GM21528 (cell line): ENCODE measurements around the gene ZDHHC22.

Experiments used
- ATAC-seq: cut with Tn5 transposase; IDR thresholded peaks from one replicate; pipeline ENCODE4 v1.9.1; 2021; ENCODE audit warnings: mild to moderate bottlenecking, moderate library complexity; ENCODE audit not compliant: unreplicated experiment, low FRiP score

Gene ZDHHC22

DNA sequence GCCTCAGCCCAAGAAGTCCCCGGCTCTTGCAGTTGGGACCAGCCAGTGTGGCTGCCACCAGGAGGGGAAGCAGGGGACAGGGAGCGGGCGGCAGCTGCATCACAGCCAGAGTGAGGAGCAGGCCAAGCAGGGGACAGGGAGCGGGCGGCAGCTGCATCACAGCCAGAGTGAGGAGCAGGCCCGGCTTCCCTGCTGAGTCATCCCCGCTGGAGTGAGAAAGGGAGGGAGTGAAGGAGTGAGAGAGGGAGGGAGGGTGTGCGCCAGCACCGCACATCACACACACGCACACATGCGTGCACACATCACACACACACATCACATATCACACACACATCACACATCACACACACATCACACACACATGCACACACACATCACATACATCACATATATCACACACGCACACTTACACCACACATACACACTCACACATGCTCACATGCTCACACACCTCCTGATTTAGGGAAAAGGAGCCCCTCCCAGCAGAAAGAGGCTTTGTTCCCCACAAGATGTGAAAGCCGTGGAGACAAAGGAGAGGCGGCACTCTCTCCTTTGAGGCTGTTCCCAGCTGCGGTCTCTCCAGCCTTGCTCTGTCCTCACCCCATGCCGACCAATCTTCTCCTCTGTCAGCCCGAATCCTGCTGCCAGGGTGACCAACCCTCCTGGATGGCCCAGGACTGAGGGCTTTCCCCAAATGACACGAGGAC, 16.7 kb upstream of the ZDHHC22 start:
- no peak for ATAC-seq

DNA sequence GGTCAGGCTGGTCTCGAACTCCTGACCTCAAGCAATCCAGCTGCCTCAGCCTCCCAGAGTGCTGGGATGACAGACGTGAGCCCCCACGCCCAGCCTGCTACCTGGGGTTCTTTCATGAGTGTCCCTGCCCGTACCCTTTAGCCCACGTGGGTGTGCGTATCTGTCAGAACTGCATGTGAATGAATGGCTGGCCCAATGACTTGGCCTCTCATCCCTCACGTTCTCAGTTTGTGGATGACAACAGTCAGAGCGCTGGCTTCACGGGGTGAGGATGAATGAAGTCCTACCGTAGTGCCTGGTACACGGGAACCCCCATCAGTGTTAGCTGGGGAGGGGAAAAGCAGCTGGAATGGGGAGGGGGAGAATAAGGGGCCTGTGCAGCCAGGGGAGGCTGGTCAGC, 16.1 kb upstream of the ZDHHC22 start:
- ATAC-seq: no peak

DNA sequence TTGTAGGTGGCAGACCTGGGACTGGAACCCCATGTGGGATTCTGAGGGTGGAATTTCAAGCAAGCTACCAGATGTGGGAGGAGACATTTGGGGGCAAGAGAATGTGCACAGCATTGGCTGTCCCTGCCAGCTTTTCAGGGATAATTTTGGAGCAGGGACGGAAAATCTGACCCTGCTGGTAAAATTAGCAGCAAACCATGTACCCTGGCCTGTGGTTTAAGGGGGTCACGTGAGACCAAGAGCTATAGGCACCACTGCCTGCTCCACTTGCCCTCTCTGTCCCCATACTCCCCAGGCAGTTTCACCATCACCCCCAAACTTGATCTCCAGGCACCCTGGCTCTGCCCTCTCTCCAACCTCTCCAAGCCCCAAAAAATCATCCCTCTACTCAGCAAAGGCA, 13.5 kb upstream of the ZDHHC22 start:
- ATAC-seq: no peak

DNA sequence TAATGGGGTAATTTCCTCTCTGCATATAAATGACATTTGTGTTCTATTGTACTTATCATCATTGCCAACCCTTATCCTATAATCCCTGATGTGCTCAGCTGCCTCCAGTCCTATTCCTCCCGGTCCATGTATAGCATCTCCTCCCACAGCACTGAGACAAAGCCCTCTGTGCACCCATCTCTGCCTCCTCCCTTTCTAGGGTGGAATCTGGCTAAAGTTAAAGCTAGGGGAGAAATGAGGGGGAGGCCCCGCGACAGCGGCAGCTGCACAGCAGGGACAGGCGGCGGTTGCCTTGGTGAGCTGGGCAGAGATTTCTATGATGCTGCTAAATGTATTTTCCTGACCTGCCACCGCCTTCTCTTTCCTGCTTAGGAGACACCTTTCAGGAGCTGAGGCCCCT, 12.8 kb upstream of the ZDHHC22 start:
- no peak for ATAC-seq

DNA sequence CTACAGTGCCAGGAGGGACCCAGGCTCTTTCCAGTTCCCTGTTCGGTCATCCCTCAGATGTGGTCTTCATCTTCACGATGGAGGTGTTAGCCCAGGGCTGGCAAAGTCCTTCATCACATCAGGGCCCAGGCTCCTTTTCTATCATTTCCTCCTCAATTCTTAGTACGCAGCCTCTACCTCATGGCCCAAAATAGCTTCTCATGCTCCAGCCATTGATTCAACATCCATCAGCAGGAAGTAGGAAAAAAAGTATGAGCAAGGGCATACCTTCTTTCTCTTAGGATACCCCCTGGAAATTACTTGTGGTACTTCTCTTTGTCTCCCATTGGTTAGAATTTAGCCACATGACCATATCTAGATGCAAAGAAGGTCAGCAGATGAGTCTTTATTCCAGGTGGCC, 12.2 kb upstream of the ZDHHC22 start:
- ATAC-seq: no peak

DNA sequence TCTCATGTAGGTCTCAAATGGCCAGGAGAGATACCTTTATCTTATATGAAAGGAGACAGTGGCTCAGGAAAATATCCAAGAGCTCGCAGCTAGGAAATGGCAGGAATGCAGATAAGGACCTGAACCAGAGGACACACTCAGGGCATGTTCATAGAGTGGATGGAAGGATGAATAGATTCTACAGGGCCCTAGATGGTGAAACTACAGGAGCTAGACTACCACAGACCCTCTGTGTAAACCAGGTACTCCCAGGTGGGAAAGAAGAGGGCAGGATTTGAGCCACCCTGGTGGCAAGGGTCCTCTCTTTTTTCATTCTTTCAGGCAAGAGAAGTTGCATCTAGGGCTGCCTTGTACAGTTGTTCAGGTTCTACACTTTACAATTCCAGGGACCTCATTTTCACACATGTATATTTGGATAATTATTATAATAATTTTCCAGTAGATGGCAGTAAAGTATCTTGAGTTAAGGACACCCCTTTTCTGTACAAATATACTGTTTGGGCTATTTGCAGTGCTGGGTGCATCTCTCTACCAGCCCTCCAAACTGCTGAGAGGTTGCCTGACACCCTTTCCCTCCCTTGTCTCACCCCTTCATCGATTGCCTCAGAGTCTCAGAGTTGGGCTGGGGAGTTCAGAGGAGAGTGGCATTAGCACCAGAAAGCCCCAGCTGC, 10.5 kb upstream of the ZDHHC22 start:
- ATAC-seq: no peak

DNA sequence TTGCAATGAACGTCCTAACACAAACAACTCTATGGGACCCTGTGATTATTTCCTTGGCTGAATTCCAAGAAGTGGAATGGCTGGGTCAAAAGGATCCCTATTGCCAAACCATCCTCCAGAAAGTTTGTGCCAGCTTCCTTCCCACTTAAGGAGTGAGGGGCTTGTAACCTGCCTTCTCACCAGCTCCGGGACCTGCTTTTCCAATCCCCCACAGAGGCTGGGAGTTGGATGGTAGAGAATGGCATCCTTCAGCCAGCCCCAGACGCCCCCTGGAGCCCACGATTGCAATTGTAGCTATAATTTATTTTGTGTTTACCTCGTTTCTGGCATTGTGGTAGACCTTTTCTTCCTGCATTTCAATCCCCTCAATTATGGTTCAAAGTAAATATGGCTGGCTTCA, 9.7 kb upstream of the ZDHHC22 start:
- ATAC-seq: no peak

DNA sequence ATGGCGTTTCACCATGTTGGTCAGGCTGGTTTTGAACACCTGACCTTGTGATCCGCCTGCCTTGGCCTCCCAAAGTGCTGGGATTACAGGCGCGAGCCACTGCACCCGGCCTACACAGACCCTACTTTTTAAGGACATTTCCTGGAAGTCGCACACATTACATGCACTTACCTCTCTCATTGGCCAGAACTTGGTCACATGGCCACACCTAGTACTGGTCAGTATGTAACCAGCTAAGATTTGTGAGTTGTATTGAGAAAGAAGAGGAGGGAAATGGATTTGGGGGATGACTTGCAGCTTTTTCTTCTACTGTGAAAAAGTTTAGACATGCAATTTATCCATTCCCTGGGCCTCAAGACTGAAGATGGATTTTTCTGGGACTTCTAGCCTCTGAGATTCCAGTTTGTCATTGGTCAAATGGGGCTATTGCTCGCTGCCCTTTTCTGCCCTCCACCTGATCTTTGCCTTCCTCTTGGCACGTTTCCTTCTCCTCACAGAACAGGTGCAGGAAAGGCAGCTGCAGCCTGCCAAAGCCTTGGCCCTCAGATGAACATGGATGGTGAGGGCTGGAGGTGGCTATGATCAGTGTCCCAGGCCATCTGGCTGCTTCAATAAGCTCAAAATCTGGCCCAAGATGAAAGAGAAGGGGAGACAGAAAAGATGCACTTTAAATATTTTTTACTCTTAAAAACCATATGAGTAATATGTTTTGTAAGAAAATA, 7.1 kb upstream of the ZDHHC22 start:
- ATAC-seq: no peak

DNA sequence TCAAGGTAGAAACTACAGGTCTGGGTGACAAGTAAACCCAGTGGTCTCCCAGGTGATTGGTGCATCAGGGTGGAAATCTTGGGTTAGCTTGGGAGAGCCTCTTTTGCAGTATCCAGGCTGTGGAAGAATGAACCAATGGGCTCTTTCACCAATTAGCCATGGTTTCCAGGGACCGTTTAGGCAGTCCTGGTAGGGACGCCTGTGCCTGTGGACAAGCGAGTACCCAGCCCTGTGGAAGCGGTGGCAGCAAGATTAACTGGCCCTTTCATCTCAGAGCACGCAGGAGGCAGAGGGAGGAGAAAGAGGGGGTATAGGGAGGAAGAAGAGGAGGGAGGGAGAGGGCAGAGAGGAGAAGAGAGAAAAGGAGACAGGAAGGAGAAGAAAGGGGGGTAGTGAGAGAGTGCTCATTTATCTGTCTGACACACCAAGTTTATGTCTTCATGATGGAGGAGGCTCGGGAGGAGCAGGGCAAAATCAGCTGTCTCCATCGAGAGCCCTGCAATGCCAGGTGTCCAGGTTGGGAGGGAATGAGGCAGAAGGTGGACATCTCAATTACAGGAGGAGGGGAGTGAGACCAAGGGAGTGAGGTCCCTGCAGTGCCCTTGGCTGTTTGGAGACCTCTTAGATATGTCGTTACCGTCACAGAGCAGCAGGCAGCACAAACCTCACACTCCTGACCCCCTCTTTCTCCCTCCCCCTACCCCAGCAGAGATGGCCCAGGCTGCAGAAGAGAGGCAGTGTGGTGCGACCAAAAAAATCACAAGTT, 4.6 kb upstream of the ZDHHC22 start:
- no peak for ATAC-seq

DNA sequence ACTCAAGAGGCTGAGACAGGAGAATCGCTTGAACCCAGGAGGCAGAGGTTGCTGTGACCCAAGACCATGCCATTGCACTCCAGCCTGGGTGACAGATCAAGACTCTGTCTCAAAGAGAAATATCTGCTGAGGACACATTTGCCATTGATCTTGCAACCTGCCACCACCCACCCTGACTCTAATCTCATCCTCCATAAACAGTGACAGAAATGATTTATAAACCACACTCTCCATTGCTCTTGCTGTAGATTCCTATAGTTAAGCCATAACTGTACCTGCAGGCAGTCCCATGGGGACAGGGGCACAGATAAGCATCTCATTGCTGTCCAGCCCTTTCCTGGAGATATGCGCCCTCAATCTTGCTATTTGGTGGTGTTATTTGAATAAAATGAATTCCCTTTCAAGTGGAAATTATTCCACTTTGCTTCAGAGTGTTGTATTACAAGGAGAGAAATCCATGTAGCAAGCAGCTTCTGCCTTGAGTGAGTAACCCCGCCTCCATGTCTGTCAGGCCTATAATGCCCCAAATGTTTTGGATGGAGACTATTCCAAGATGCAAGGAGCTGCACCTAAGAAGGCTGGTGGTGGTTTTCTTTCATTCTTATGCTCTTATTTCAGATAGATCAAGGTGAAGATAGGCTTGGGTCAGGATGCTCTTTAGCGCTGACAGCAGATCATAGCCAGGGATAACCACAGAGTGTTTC, 3.0 kb upstream of the ZDHHC22 start:
- no peak for ATAC-seq

DNA sequence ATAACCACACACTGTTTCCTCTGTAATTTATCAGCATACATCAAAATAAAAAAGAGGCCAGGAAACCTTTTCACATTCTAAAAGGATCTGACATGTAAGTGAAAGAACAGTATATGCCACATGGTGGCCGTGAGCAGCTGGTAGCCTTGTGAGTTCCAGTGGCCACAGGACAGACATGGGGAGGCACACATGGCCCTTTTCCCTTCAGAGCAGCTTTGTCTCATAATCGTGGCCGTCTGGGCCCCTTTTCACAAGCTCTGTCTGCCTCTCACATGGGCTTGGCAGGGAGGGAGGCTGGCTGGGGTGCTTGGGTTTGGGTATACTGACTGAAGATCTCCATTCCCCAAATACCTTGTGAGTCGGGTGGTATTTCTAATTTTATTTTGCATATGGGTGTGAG, 1.5 kb upstream of the ZDHHC22 start:
- no peak for ATAC-seq

DNA sequence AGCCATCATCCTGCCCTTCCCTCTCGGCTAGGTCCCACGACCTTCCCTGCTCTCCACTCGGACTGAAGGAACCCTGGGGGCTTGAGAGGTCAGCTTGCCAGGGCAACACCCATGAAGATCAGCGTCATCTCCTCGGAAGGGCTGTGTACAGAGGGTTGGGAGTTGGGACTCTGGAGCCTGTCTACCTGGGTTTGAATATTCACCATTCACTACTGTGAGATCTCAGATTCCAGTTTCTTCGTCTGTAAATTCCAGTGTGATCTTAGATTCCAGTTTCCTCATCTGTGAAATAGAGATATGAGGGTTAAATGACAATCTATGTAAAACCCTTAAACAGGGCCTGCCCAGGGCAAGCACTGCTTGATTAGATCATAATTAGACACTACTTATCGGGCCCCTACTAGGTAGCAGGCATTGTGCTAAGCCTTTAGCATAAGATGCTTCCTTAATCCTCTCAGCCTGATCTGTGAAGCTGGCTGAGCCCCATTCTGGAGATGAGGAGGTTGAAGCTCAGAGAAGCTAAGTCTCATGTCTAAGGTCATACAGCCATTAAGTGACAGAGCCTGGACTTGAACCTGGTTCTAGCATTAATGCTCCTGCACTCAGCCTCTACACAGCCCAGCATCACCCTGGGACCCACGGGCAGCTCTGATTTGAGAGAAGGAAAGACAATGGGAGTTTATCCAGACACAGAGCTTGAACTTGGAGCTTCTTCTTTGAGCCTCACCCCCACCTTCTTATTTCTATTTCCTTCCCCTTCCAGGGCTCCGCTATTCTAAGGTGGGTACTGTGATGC, 612 bp upstream of the ZDHHC22 start:
- no peak for ATAC-seq

DNA sequence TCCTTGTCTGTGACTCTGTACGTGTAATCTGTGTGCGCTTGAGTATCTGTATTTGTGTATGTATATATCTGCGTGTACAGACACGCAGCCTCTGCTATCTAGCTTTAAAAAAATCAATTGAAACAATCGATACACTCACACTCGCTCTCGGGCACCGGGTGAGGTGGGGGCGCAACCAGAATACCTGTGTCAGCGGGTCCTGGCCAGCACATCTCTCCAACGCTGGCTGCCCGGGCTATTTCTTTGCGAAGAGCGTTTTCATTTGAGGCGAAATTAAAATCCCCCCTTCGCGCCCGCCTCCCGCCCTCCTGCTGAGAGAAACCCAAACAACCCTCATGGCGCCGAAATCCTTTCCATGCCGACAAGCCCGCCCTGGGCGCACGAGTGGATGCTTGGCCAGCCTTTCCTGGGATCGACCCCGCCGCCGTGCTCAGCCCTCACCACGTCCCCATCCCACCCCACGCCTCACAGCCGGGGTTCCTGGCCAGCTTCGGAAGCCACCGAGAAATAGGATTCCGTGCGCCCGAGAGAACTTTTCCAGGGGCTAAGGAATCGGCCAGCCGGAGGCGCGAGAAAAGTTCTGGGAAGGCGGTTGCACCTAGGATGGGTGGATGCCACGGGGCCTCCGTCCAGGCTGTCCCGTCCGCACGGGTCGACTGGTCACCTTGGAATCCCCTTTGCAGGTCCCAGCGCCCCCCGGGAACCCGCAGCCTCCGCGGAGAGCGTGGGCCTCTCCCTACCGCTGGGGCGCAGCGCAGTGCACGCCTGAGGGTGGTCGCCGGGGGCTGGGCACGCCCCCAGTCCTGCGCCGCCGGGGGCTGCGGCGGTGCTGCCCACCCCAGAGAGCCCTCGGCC, 1.0 kb downstream of the ZDHHC22 start:
- ATAC-seq: no peak

DNA sequence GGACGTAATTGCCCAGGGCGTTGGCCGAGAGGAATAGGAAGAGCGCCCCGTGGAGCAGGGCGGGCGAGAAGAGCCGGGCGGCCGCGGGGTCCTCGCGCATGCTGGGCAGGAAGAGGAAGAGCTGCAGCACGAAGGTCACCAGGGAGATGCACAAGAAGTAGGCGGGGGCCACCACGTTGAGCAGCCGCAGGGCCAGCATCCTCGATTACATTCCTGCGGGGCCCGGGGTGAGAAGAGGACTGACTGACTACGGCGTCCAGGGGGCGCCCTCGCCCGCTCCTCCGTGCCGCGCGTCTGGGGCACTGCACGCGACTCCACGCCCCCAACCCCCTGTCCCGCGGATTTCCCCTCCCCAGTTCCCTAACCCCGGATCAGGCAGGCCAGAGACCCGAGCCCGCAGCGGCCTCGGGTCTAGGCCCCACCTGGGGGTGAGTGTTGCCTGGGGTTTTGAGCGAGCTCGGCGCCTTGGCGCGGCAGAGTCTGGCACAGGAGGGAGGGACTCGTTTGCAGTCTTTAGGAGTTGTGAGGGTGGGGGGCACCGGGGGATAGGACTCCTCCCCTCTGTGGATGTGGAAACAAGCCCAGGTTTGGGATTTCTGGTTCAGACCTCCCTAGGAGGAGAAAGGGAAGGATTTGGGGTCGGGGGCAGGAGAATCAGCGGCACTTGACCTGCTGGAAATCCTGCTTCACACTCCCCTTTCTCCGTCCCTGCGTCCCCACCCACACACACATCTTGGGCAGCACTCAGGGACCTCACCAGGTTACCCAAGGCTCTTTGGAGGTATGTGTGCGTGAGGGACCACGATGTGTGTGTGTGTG, 1.8 kb downstream of the ZDHHC22 start:
- ATAC-seq: no peak

DNA sequence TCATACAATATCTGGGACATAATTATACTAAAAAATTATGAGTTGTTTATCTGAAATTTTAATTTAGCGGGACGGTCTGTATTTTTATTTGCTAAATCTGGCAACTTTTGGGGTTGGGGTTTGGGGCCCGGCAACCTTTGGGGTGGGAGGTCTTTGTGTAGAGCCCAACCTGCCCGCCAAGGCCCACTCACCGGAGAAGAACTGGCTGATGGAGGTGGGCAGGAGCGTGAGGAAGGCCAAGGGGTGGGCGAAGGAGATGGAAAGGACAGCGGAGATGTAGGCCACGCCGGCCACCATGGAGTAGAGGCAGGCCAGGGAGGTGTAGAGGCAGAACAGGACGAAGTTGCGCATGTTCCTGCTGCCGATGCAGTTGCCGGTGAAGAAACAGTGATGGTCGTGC, 2.6 kb downstream of the ZDHHC22 start:
- ATAC-seq: no peak

DNA sequence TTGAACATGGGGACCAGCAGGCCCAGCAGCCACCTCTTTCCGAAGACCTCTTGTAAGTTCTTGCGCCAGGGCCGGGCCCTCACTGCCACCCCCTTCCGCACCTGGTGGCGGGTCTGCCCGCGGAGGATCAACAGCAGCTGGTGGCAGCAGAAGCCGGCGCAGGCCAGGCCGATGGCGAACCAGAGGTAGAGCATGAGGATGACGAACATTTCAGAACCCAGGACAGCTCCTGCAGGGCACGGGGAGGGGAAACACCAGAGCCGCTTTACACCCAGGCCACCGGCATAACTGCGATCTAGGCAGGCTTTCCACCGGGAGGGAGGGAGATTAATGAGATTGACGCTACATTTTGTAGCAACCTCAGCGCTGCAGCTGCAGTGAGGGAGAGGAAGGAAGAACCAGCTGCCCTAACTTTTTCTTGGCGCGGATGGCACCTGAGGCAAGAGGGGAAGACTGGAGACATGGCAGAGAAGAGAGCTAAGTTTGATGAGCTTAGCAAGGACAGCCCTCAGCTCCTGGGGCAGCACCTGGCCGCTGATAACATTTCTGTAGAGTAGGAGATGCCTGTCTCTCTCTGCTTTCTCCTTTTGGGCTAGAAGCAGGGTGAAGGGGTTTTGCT, 7.8 kb downstream of the ZDHHC22 start:
- no peak for ATAC-seq

DNA sequence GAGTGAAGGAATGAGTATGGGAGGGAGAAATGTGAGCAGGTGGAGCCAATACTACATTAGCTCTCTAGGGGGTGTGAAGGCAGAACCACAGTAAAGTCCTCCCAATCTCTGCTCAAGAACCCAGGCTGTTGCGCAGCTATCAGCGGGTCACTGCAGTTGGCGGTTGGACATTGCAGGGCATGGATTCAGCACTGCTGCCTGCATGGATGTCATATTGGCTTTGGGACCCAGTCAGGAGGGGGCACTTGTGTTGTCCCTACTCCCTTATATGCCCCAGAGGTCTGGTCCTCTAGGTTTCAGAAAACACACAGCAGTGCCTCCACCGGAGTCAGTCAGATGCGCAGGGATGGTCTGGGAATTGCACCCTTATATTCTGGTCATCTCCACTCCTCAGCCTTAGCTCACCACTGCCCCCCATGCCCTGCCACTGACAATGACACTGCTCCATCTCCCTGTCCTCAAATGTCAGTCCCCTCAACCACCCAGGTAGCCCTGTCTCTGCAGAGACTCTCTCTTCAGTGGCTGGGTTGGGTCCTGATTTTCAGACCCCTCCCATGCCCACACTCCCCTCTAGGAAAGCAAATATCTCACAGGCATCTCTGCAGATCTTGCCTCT, 9.6 kb downstream of the ZDHHC22 start:
- no peak for ATAC-seq
